ENCODE measurements around the gene UTP4. TPM values are rescaled to one million over a fixed set of nuclear protein-coding genes. Genes with fewer than 3 reads are reported as not detected.
A peak's percentile ranks its signal among the peaks of the same experiment; 100 is the strongest.

The UTP4 gene
- total RNA-seq, 2 donors from 2014 or later = 69.1 to 112 TPM

DNA sequence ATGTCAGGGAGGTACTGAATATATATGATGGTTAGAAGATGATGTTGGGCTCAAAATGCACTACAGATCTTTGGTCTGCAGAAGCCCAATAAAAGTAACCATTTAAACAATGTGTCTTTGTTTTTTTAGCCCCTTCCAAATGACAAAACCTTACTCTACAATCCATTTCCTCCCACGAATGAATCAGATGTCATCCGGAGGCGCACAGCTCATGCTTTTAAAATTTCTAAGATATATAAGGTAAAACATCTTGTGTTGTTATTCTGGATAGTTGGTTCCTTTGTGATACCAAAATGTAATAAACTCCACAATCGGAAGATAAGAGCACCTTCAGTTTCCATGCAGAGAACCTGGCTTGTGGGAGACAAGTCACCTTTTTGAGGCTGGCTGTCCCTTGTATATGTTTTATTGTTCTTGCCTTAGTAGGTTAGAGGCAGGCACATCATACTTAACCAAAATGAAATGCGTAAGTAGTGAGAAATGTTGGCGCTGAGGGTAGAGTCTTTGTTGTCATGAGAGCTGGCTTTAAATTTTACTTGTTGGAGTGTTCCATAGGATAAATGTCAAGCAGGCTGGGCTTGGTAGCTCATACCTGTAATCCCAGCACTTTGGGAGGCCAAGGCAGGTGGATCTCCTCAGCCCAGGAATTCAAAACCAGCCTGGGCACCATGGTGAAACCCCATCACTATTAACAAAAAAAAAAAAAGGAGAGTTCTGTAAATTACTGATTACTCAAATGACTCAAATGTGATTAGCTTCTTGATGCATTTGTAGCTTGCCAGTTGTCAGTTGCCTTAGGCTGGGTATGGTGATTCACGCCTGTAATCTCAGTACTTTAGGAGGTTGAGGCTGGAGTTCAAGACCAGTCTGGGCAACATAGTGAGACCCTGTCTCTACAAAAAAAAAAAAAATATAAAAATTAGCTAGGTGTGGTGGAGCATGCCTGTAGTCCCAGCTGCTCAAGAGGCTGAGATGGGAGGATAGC, 34.8 kb downstream of the UTP4 start:
- no peaks in the 10 kb centered on the region for H3K9me3 Mint-ChIP-seq

GRCh38 chr16:69169051-69169450, 36.6 kb downstream of the UTP4 start:
- H3K4me3 Mint-ChIP-seq = no peak overlapping the region
- H3K4me1 Mint-ChIP-seq = peaks cover 26% of the 10 kb centered on the region
- H3K9me3 Mint-ChIP-seq = no peaks in the 10 kb centered on the region
- H3K36me3 Mint-ChIP-seq (ENCODE audit: low read depth) = peaks cover 88% of the 10 kb centered on the region
- no peaks in the 10 kb centered on the region for H3K27me3 Mint-ChIP-seq
- no peak for ATAC-seq (replicated peaks)
- H3K27ac Mint-ChIP-seq = no peak overlapping the region

More for the DNA sequence above, 34.8 kb downstream of the UTP4 start:
- ATAC-seq (replicated peaks) = peak; percentile 8
- Mint-ChIP-seq H3K27me3 (no peaks in the 10 kb centered on the region), H3K4me1 (peaks cover 26% of the 10 kb centered on the region), H3K27ac (peak overlapping the region; percentile 92), H3K4me3 (peak overlapping the region; percentile 77), H3K36me3 (ENCODE audit: low read depth) (peaks cover 99% of the 10 kb centered on the region)

- Mint-ChIP-seq H3K4me1 (peaks cover 26% of the 10 kb centered on the region), H3K27ac (peak overlapping the region; percentile 20), H3K36me3 (ENCODE audit: low read depth) (peaks cover 81% of the 10 kb centered on the region), H3K4me3 (no peak overlapping the region), H3K27me3 (no peaks in the 10 kb centered on the region), H3K9me3 (no peaks in the 10 kb centered on the region)
- no peak for ATAC-seq (replicated peaks)
Observed at GRCh38 chr16:69169607-69170352, 37.3 kb downstream of the UTP4 start.

- no peaks in the 10 kb centered on the region for H3K9me3 Mint-ChIP-seq
- no peak for ATAC-seq (replicated peaks)
- H3K4me3 Mint-ChIP-seq = no peak overlapping the region
- peaks cover 16% of the 10 kb centered on the region for H3K4me1 Mint-ChIP-seq
- no peaks in the 10 kb centered on the region for H3K27me3 Mint-ChIP-seq
- H3K36me3 Mint-ChIP-seq (ENCODE audit: low read depth) = peaks cover 63% of the 10 kb centered on the region
- no peak overlapping the region for H3K27ac Mint-ChIP-seq
Observed at GRCh38 chr16:69171325-69172084, 39.1 kb downstream of the UTP4 start.

DNA sequence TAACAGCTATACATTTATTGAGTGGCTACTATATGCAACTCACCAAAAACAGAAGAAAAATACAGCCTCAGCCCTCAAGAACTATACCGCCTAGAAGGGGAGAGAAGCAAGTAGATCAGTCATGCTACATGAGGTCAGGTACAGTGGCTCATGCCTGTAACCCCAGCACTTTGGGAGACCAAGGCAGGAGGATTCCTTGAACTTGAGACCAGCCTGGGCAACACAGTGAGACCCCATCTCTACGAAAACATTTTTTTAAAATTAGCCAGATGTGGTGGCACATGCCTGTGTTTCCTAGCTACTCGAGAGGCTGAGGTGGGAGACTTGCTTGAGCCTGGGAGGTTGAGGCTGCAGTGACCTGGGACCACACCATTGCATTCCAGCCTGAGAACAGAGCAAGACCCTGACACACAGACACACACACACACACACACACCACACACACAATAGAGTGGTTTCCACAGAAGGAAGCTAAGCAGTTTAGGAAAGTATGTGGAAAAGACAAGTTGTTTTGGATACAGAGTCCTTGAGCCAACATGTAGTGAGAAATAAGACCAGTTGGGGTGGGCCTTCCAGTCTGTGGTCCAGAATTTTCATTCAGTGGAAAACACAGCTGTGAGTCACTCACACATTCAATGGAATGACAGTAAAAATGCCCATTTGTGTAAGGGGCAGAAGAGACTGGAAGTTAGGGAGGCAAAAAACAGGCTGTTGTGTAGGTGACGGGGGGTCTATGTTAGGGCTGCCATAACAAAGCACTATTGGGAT, 43.8 kb downstream of the UTP4 start:
- Mint-ChIP-seq H3K36me3 (ENCODE audit: low read depth) (peaks cover 16% of the 10 kb centered on the region), H3K27ac (peak overlapping the region; percentile 30), H3K4me3 (no peak overlapping the region), H3K9me3 (no peaks in the 10 kb centered on the region), H3K4me1 (peaks cover 6% of the 10 kb centered on the region), H3K27me3 (no peaks in the 10 kb centered on the region)
- no peak for ATAC-seq (replicated peaks)

DNA sequence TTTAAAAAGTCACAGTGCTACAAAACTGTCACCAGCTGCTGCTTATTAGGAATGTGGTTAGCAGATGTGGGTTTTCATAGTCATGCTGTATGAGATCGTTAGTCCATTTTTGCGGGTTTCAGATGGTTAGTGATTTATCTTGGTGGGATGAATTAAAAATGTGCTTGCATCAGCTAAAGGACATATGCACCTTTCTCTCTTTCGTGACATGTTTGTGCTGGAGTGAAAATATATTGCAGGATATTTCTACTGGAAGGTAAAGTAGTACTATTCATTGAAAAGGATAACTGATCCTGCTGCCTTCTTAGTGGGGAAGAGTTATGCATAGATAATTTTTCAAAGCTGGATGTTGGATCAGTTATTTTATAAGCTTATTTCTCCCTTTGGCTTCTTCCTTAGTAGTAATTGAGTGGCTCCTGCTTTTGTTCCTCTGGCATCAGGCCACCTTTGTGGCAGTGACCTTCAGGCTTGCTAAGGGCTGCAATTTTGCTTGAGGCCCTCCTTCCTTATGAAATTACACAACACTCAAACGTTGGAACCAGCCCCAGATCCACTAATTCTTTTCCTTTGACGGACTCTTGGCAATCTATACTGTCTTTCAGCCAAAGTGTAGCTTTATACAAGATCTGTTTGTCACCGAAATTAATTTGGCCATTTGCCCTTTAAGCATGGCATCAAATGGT, 47.0 kb downstream of the UTP4 start:
- ATAC-seq (replicated peaks) = peak; percentile 22
- Mint-ChIP-seq H3K9me3 (no peaks in the 10 kb centered on the region), H3K27me3 (no peaks in the 10 kb centered on the region), H3K4me3 (no peak overlapping the region), H3K27ac (no peak overlapping the region), H3K36me3 (ENCODE audit: low read depth) (no peaks in the 10 kb centered on the region), H3K4me1 (peaks cover 6% of the 10 kb centered on the region)

GRCh38 chr16:69180011-69180338, 47.5 kb downstream of the UTP4 start:
- no peaks in the 10 kb centered on the region for H3K36me3 Mint-ChIP-seq (ENCODE audit: low read depth)
- no peaks in the 10 kb centered on the region for H3K27me3 Mint-ChIP-seq

DNA sequence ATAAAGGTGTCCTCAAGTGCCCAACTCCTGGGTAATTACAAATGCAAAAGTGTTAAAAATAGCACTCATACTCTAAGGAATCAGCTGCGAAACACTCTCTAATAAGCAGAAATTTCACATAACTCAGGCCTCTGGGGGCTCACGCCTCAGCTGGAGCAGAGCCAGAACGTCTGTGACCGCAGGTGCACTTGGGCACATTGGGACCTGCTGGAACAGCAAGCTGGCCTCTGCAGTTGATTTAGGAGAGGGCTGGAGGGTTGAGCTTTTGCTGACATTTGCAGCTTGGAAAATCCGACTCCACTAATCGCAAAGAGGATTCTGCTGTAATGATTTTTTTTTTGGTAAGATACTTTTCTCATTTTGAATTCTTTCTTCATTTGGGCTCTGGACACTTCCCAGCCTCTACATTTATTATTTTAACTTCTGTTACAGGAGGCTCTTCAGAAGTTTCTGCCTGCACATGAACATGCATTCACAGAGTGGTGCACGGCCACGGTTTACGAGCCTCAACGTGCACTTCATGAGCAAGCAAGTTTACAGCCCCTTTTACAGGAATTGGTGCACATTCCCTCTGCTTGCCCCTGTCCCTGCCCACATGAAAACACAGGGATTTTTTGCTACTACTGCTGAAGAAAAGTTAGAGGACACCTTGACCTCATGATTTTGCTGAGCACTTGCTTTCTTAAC, 50.4 kb downstream of the UTP4 start:
- no peaks in the 10 kb centered on the region for H3K9me3 Mint-ChIP-seq
- no peak overlapping the region for H3K27ac Mint-ChIP-seq
- H3K27me3 Mint-ChIP-seq = no peaks in the 10 kb centered on the region
- peaks cover 4% of the 10 kb centered on the region for H3K36me3 Mint-ChIP-seq (ENCODE audit: low read depth)
- peaks cover 17% of the 10 kb centered on the region for H3K4me1 Mint-ChIP-seq
- H3K4me3 Mint-ChIP-seq = no peak overlapping the region
- ATAC-seq (replicated peaks) = no peak

More at GRCh38 chr16:69180011-69180338, 47.5 kb downstream of the UTP4 start:
- no peaks in the 10 kb centered on the region for H3K9me3 Mint-ChIP-seq
- no peak overlapping the region for H3K4me3 Mint-ChIP-seq
- peaks cover 10% of the 10 kb centered on the region for H3K4me1 Mint-ChIP-seq
- no peak for ATAC-seq (replicated peaks)
- H3K27ac Mint-ChIP-seq = no peak overlapping the region

- peak; percentile 84 for ATAC-seq (replicated peaks)
- H3K4me3 Mint-ChIP-seq = peak within 1 kb of the TSS; percentile 98
- H3K27me3 Mint-ChIP-seq = no peaks in the 10 kb centered on the region
- H3K27ac Mint-ChIP-seq = peak within 1 kb of the TSS; percentile 98
- peaks cover 32% of the 10 kb centered on the region for H3K4me1 Mint-ChIP-seq
- peaks cover 4% of the 10 kb centered on the region for H3K36me3 Mint-ChIP-seq (ENCODE audit: low read depth)
- no peaks in the 10 kb centered on the region for H3K9me3 Mint-ChIP-seq
Observed at GRCh38 chr16:69186642-69187445, 54.4 kb downstream of the UTP4 start, which contains the start of gene SNTB2. Gene SNTB2 (plus strand): TSS chr16:69187164. CDS start chr16:69187167, 3 bp downstream.

DNA sequence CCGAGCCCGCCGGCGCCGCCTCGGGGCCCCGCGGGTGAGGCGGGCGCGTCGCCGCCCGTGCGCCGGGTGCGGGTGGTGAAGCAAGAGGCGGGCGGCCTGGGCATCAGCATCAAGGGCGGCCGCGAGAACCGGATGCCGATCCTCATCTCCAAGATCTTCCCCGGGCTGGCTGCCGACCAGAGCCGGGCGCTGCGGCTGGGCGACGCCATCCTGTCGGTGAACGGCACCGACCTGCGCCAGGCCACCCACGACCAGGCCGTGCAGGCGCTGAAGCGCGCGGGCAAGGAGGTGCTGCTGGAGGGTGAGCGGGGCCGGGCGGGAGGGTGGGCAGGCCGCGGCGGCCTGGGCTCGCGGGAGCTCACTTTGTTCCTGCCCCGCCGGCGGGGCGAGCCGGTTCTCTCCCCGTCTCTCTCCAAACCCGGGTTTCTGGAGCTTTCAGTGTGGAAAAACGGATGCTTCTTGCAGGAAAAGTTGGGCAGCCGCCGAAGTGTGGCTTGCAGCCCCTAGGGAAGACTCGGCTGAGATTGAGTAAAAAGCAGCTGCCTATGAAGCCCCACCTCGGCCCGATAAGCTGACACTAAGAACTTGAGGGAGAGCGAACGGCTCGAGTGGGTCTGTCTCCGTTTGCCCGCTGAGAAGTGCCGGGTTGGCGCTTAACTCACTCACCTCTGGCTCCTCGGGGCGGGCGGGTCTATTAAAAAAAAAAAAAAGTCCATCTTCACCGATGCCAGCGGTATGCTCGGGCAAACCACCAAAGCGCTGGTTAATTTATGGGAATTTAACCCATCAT, 55.2 kb downstream of the UTP4 start:
- H3K4me1 Mint-ChIP-seq = peaks cover 35% of the 10 kb centered on the region
- peaks cover 4% of the 10 kb centered on the region for H3K36me3 Mint-ChIP-seq (ENCODE audit: low read depth)
- H3K9me3 Mint-ChIP-seq = no peaks in the 10 kb centered on the region
- H3K27me3 Mint-ChIP-seq = no peaks in the 10 kb centered on the region
- H3K4me3 Mint-ChIP-seq = peak overlapping the region; percentile 98
- H3K27ac Mint-ChIP-seq = peak overlapping the region; percentile 77
- peak; percentile 44 for ATAC-seq (replicated peaks)

GRCh38 chr16:69188236-69188549, 55.7 kb downstream of the UTP4 start:
- H3K27me3 Mint-ChIP-seq = no peaks in the 10 kb centered on the region
- H3K9me3 Mint-ChIP-seq = no peaks in the 10 kb centered on the region
- peaks cover 35% of the 10 kb centered on the region for H3K4me1 Mint-ChIP-seq
- H3K27ac Mint-ChIP-seq = peak overlapping the region; percentile 77
- H3K36me3 Mint-ChIP-seq (ENCODE audit: low read depth) = peaks cover 4% of the 10 kb centered on the region
- H3K4me3 Mint-ChIP-seq = peak overlapping the region; percentile 98
- no peak for ATAC-seq (replicated peaks)

- no peaks in the 10 kb centered on the region for H3K27me3 Mint-ChIP-seq
- no peaks in the 10 kb centered on the region for H3K9me3 Mint-ChIP-seq
- no peak for ATAC-seq (replicated peaks)
- peak overlapping the region; percentile 77 for H3K27ac Mint-ChIP-seq
- peaks cover 4% of the 10 kb centered on the region for H3K36me3 Mint-ChIP-seq (ENCODE audit: low read depth)
- H3K4me3 Mint-ChIP-seq = peak overlapping the region; percentile 98
- H3K4me1 Mint-ChIP-seq = peaks cover 35% of the 10 kb centered on the region
Observed at GRCh38 chr16:69188716-69189115, 56.3 kb downstream of the UTP4 start.

All from activated T-helper 17 cell treated with anti-CD3 and anti-CD28 coated beads, Interleukin-2, amount 50 U/mL, for 72 hours (primary cell).